Mesenteric fat pad (tissue), 1 donor: ENCODE results near the gene SRSF11. TPM values are rescaled to one million over a fixed set of nuclear protein-coding genes. Genes with fewer than 3 reads are reported as not detected.
A peak's percentile ranks its signal among the peaks of the same experiment; 100 is the strongest.
"Not testable (repeated sequence)": the region's sequence is repeated elsewhere in the genome, so short reads cannot be mapped to it uniquely, and the experiment has no call there.

Experiments used
- DNase-seq: peaks from one replicate; pipeline ENCODE4 v3.0.0-alpha.2; 2020; ENCODE audit warnings: low spot score
- long read RNA-seq: library from polyadenylated mRNA; unstranded; transcript quantifications from one replicate; pipeline ENCODE4 v2.0.0, GENCODE V29; 2020
- total RNA-seq: library from RNA; stranded (reverse); fragmentation: NEBNext Ultra II Directional; extraction: Animal tissue kit (Norgen Biotek cat#: 25700); gene quantifications from one replicate; pipeline ENCODE4 v1.2.1, GENCODE V29; 2021
- donor health status: DM: yes; HTN: yes; CAD: no.

Gene SRSF11
- total RNA-seq, result 150 TPM
- long read RNA-seq, full-length matches to known transcripts, result 11 of 210 reads
- long read RNA-seq, partial matches to known transcripts, result 159 of 210 reads
- long read RNA-seq, other reads (novel, unspliced or antisense), result 40 of 210 reads

GRCh38 chr1:70221238-70222121 lies at the start of gene SRSF11:
SRSF11 (plus strand) TSS chr1:70221380; CDS start chr1:70221637, 257 bp downstream.
- DNase-seq, result peak; percentile 99

- no peak for DNase-seq
These were observed 49.7 kb upstream of the SRSF11 start for GRCh38 chr1:70171512-70171911.

GRCh38 chr1:70185181-70185580 lies 36.0 kb upstream of the SRSF11 start:
- not testable (repeated sequence) for DNase-seq

GRCh38 chr1:70188522-70188921 lies 32.7 kb upstream of the SRSF11 start:
- DNase-seq, result no peak

- DNase-seq, result no peak
These were observed 31.0 kb upstream of the SRSF11 start for GRCh38 chr1:70190180-70190579.

- not testable (repeated sequence) for DNase-seq
These were observed 28.7 kb upstream of the SRSF11 start for GRCh38 chr1:70192446-70192845.

GRCh38 chr1:70194601-70195000 lies 26.6 kb upstream of the SRSF11 start:
- DNase-seq, result no peak

- no peak for DNase-seq
These were observed 25.8 kb upstream of the SRSF11 start for GRCh38 chr1:70195342-70195741.

- DNase-seq, result no peak
These were observed 24.8 kb upstream of the SRSF11 start for GRCh38 chr1:70196333-70196732.

- no peak for DNase-seq
These were observed 21.1 kb upstream of the SRSF11 start for GRCh38 chr1:70200065-70200464.

- no peak for DNase-seq
These were observed 18.9 kb upstream of the SRSF11 start for GRCh38 chr1:70202173-70202758.

GRCh38 chr1:70204139-70204538 lies 17.0 kb upstream of the SRSF11 start:
- DNase-seq, result no peak

GRCh38 chr1:70204600-70204999 lies 16.6 kb upstream of the SRSF11 start:
- no peak for DNase-seq

- no peak for DNase-seq
These were observed 16.1 kb upstream of the SRSF11 start for GRCh38 chr1:70205071-70205433.

- peak; percentile 98 for DNase-seq
These were observed 15.6 kb upstream of the SRSF11 start, which contains the start of gene LRRC40 for GRCh38 chr1:70205434-70206118. LRRC40 (minus strand) TSS chr1:70205579; CDS start chr1:70205540, 39 bp downstream.

- not testable (repeated sequence) for DNase-seq
These were observed 14.3 kb upstream of the SRSF11 start for GRCh38 chr1:70206833-70207232.

- DNase-seq, result no peak
These were observed 13.7 kb upstream of the SRSF11 start for GRCh38 chr1:70207492-70207891.

GRCh38 chr1:70208292-70208691 lies 12.9 kb upstream of the SRSF11 start:
- no peak for DNase-seq

GRCh38 chr1:70210820-70211219 lies 10.4 kb upstream of the SRSF11 start:
- no peak for DNase-seq

GRCh38 chr1:70211541-70211940 lies 9.6 kb upstream of the SRSF11 start:
- no peak for DNase-seq

GRCh38 chr1:70220015-70220414 lies 1.2 kb upstream of the SRSF11 start:
- DNase-seq, result no peak
